Kidney epithelial cell (primary cell): ENCODE data around the gene IMP4. TPM values are rescaled to one million over a fixed set of nuclear protein-coding genes. Genes with fewer than 3 reads are reported as not detected.
A peak's percentile ranks its signal among the peaks of the same experiment; 100 is the strongest.

Experiments used
- DNase-seq: peaks from one replicate; pipeline ENCODE4 v3.0.0-alpha.2; 2010; ENCODE audit warnings: low read depth
- H3K27me3 ChIP-seq: 2 replicates; pipeline ENCODE4 v1.6.0; 2011; ENCODE audit warnings: low read length; ENCODE audit not compliant: control insufficient read depth, insufficient read depth
- H3K36me3 ChIP-seq: 2 replicates; pipeline ENCODE4 v1.5.1; 2011; ENCODE audit warnings: low read length; ENCODE audit not compliant: control insufficient read depth, insufficient read depth
- H3K4me3 ChIP-seq: 2 replicates; pipeline ENCODE4 v1.5.1; 2011; ENCODE audit warnings: low read depth, mild to moderate bottlenecking, control low read depth, low read length
- CTCF ChIP-seq: IDR thresholded peaks from 2 replicates; pipeline ENCODE4 v1.5.1; 2011; ENCODE audit warnings: mild to moderate bottlenecking, moderate library complexity, low read length, control low read depth, inconsistent platforms; ENCODE audit not compliant: insufficient read depth, poor library complexity, severe bottlenecking
- total RNA-seq: library from RNA; depleted of rRNA; stranded (reverse); fragments of >200 nt; gene quantifications from 2 replicates; pipeline ENCODE4 v1.2.3, GENCODE V29; 2015

Gene IMP4
- 121 and 150 TPM in 2 replicates for total RNA-seq

- Histone ChIP-seq H3K4me3 (peak within 1 kb of the TSS; percentile 73), H3K27me3 (no peaks in the 10 kb centered on the region), H3K36me3 (peaks cover 1% of the 10 kb centered on the region)
- peak; percentile 99 for DNase-seq
- TF ChIP-seq CTCF: peak; percentile 45
These were observed at the start of gene IMP4 for GRCh38 chr2:130342533-130343275. TSS of gene IMP4 (plus strand) at chr2:130342897. CDS start at chr2:130342933, 36 bp downstream.

GRCh38 chr2:130300258-130300969 lies 42.3 kb upstream of the IMP4 start:
- Histone ChIP-seq H3K4me3 (no peak overlapping the region), H3K36me3 (no peaks in the 10 kb centered on the region), H3K27me3 (peaks cover 3% of the 10 kb centered on the region)
- TF ChIP-seq CTCF: no peak
- no peak for DNase-seq

DNA sequence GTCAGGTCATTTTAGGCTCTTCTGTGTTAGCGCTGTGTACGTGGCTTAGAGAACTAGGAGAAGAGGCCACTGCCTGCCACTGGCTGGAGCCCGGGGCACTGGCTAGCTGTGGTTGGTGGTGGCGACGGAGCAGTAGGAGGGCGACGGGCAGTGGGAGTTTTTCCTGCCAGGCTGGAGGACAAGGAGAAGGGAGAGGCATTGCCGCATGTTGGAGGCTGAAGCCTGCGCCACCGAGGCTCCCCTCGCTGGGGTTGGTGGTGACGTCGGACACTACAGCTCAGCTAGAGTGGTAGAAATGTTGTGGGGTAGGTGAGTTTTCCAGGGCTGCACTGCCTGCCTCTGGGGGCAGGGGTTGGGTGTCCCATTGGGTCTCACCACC lies 41.7 kb upstream of the IMP4 start:
- TF ChIP-seq CTCF: no peak
- peaks cover 2% of the 10 kb centered on the region for H3K27me3 ChIP-seq
- H3K4me3 ChIP-seq: no peak overlapping the region
- H3K36me3 ChIP-seq: no peaks in the 10 kb centered on the region
- no peak for DNase-seq

- DNase-seq: no peak
These were observed 40.4 kb upstream of the IMP4 start for GRCh38 chr2:130302164-130302886.

DNA sequence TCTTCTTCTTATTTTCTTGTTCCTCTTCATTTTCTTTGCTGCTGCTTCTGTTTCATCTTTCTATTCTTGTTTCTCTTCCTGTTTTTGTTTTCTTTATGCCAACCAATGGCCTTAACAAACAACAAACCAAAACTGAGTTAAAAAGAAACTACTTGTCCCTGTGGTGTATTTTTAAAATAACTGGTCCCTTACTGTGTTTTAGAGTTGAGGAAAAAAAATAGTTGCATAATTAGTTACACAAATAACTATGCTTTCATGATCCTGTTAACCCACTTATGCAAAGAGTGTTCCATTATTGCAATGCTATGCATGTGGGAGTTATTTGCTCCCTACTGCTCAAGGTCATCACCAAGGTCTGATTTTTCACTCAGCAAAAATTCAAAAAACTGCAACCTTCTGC lies 39.5 kb upstream of the IMP4 start:
- H3K27me3 ChIP-seq: peaks cover 2% of the 10 kb centered on the region
- DNase-seq: no peak
- TF ChIP-seq CTCF: no peak

More at GRCh38 chr2:130302164-130302886, 40.4 kb upstream of the IMP4 start:
- Histone ChIP-seq H3K27me3 (no peaks in the 10 kb centered on the region), H3K36me3 (no peaks in the 10 kb centered on the region), H3K4me3 (no peak overlapping the region)
- no peak for TF ChIP-seq CTCF

More for the DNA sequence above, 39.5 kb upstream of the IMP4 start:
- no peaks in the 10 kb centered on the region for H3K36me3 ChIP-seq
- no peak overlapping the region for H3K4me3 ChIP-seq
